Measurements from ENCODE around the gene CHST5.

CHST5 gene

DNA sequence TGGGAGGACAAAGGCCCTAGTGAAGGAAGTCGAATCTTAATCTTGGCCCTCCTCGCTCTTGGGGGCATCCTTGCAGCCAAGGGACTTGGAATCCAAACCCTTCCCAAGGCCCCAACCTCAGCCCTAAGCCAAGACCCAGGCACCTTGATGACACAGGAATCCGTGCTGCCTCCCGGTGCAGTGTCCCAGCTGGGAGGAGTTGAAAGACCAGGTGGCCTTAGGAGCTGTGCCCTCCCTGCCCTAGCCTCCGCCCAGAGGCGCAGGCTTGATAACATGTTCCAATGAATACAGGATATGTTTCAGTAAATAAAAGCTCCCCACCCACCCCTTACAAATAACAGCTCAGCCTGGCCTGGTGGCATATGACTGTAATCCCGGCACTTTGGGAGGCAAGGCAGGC, at the start of gene CHST5:
TSS of gene CHST5 (minus strand) at position 208 of the 400 bp plus-strand sequence. CDS start 5,724 bp downstream, outside the sequence.
- no peak for DNase-seq

GRCh38 chr16:75584108-75584507, 48.2 kb upstream of the CHST5 start:
- DNase-seq = no peak

DNA sequence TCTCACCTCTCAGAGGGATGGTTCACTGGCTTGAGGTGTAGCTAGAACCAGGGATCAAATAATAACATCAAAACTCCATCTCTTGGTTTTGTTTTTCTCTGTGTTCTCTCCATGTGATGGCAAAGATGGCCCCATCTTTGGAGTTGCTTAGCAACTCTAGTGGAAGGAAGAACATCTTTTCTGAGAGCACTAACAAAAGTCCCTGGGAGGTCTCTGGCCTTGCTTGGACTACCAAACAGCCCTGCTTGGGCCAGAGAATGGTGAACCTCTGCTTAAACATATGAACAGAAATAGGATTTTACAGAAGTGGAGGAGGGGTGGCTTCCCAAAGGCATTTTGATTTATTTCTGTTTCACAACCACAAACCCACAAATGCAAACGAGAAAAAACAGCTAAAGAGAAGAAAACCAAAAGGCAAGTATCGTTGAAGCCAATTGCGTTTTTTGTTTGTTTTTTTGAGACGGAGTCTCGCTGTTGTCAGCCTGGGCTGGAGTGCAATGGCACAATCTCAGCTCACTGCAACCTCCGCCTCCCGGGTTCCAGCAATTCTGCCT, 43.5 kb upstream of the CHST5 start:
- no peak for DNase-seq

GRCh38 chr16:75578725-75579124, 42.8 kb upstream of the CHST5 start:
- DNase-seq = no peak

DNA sequence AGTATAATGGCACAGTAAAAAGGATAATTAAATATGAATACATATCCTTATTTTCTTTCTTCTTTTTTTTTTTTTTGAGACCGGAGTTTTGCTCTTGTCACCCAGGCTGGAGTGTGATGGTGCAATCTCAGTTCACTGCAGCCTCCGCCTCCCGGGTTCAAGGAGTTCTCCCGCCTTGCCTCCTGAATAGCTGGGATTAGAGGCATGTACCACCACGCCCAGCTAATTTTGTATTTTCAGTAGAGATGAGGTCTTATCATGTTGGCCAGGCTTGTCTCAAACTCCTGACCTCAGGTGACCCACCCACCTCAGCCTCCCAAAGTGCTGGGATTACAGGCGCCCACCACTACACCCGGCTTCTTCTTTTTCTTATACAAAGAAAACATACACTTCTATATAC, 42.3 kb upstream of the CHST5 start:
- DNase-seq = no peak

GRCh38 chr16:75576384-75576811, 40.5 kb upstream of the CHST5 start:
- no peak for DNase-seq

- DNase-seq = no peak
Observed at GRCh38 chr16:75575958-75576357, 40.0 kb upstream of the CHST5 start.

GRCh38 chr16:75573955-75574354, 38.0 kb upstream of the CHST5 start:
- DNase-seq = no peak

DNA sequence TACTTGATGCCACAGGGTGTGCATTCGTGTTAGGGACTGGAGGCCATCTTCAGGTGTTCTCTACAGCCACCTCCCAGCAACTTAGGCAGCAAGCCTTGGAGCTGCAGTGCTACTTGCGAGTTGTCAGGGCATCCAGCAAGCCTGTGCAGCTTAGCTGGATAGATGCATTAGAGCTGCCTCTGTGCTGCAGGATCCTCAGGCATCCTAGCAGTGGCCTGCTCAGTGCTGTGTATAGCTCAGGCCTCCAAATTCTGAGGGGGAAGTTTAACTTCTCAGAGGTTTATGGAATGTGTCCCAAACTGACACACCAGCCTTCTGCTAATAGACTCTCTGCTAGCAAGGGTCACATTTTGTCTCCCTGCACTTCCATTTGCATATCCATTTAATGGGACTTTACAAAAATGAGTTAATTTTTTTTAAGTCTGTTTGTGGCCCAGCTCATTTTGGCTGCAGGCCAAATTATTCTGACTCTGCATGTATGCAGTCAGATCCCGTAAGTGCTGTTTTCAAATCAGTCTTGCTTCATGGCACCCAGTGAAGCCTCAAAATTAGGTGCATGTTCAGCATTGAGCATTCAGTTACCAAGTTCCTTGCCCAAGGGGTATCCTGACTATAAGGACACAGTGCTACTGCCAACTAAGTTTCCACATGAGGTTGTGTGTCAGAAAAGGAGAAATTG, 37.1 kb upstream of the CHST5 start:
- no peak for DNase-seq

DNA sequence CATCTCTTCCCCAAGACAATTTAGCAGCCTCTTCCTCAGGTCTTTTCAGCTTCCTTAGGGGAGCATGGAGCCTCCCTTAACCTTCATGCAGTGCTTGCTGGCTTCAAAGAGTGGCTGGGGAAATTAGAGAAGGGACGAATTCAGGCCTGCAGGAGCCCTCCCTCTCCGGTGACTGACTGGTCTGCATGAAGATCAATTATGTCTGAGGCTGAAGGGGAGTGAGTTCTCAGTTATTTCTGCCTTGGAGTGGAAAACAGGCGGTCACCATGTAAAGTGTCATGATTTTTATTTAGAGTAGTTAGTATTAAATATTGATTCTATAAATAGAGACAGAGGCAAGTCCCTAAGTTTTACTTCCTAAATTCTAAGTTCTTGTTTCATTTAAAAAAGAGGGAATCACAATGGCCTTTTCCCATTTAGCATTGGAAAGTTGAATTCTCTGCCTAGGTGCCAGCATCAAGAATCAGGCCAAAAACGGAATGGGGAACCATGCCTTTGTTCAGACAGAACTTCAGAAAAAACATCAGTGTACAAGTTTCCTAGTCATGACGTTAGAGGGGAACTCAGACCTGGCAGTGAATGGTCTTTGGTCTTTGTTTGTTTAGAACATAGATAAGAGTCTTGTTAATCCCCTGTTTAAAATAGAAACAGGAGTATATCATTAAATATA, 34.6 kb upstream of the CHST5 start:
- DNase-seq = no peak

DNA sequence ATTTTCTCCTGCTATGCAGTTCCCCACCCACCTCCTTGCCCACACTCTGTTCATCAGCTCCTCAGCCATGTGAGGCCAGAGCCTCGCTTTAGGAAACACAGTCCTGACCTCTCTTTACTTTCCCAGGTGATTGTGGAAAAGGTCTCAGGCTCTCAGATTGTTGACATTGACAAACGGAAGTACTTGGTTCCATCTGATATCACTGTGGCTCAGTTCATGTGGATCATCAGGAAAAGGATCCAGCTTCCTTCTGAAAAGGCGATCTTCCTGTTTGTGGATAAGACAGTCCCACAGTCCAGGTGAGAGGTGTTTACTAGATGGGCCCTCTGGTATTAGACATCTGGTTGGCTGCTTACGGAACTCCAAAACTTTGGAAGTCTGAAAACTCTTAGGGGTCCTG, 32.0 kb upstream of the CHST5 start:
- no peak for DNase-seq

DNA sequence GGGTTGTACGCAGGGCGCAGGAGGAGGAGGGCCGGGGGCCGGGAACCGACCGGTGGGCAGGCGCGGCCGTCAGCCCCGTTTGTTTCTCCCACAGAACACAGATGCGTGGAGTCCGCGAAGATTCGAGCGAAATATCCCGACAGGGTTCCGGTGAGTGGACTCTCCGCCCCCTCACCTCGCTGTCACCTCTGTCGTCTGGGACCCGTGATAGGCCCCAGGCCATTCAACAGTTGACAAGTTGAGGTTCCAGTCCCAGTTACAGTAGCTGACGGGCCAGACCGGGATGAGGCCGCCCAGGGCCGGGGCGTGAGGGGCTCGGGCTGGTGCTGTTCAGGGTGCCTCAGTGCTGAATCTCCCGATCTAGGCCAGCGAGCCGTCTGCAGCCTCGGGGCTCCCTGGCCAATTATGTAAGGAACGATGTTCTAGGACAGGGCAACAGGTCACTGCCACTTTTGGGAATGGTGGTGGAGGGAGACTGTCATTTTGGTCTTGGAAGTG, 30.9 kb upstream of the CHST5 start:
- DNase-seq = peak in 1 of 2 donors; percentile 30

DNA sequence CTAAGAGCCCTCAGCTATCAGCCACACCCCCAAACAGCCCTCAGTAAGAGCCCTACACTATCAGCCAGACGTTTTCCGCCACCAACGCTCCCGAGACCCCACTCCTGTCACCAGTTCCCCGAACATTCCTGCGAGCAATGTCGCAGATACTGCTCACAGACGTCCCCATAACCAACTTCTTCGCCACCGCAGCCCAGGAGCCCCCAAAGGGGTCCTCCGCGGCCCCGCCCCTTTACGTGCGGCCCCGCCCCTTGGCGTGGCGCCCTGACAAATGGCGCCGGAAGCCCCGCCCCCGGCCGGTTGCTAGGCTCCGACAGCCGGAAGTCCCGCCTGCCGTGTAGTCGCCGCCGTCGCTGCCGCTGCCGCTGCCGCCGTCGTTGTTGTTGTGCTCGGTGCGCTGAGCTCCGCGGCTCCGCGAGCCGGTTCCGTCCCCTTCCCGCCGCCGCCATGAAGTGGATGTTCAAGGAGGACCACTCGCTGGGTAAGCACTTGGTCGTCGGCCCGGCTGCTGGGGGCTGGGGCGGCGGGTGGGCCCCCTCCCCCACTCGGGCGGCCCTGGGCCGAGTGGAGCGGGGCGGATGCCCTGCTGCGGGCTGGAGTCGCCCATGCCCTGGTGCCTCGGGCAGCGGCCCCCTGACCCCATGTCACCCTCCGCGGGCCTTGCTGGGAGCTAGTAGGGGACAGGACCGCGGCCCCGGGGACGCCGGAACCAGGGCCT, 30.3 kb upstream of the CHST5 start, which contains the start of gene GABARAPL2:
TSS of gene GABARAPL2 (plus strand) at position 340 of the 718 bp plus-strand sequence. CDS start at position 448, 108 bp downstream.
- DNase-seq = peak; percentile 90 to 94

DNA sequence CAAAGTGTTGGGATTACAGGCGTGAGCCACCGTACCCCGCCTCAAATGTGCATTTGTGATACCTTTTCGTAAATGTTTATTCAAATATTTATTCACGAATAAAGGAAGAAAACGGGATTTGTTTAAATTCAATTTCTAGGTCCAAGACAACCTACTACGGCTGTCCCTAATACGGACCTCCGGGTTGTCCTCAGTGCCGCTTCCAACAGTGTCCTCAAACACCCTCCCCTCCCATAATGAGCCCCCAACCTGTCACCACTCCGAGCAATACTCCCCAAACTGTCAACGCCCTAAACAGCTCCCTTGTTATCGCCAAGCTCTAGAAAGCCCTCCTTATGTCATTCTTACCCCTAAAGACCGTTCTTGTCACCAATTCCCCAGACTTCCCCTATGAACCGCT, 29.7 kb upstream of the CHST5 start:
- no peak for DNase-seq

- DNase-seq = no peak
Observed at GRCh38 chr16:75559564-75560372, 23.9 kb upstream of the CHST5 start.

GRCh38 chr16:75558846-75559401, 23.0 kb upstream of the CHST5 start:
- DNase-seq = no peak

GRCh38 chr16:75556431-75556950, 20.6 kb upstream of the CHST5 start:
- DNase-seq = no peak

DNA sequence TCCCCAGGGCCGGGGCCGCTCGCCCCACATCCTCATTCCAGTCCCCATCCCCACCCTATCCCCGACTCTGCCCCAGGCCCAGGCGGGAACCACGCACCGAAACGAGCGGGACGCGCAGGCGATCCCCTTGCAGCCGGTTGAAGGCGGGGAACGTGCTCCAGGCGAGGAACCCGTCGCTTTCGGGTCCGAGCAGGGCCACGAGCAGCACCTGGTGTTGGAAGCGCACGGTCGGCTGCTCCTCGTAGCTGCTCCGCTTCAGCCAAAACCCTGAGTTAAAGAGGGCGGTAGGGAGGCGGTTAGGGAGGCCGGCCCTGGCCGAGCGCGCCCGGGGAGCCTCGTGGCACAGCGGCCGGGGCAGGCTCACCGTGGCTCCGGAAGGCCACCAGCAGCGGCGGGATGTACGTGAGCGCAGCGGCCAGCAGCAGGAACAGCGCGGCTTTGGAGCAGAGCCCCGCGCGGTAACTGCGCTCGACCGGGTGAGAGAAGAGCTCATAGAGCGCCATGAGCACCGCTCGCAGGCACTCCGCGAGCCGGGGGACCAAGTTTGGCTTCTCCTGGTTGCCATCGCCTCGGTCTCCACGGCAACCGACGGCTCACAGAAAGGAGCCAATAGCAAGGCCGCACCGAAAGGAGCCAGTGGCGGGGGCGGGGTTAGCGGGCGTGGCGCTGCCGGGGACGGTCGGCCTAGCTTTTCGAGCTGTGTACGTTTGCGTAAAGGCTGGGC, 20.0 kb upstream of the CHST5 start, which contains the start of gene TMEM231:
TSS of gene TMEM231 (minus strand) at position 546 of the 724 bp plus-strand sequence. CDS start at position 503, 43 bp downstream.
- peak; percentile 96 to 97 for DNase-seq

DNA sequence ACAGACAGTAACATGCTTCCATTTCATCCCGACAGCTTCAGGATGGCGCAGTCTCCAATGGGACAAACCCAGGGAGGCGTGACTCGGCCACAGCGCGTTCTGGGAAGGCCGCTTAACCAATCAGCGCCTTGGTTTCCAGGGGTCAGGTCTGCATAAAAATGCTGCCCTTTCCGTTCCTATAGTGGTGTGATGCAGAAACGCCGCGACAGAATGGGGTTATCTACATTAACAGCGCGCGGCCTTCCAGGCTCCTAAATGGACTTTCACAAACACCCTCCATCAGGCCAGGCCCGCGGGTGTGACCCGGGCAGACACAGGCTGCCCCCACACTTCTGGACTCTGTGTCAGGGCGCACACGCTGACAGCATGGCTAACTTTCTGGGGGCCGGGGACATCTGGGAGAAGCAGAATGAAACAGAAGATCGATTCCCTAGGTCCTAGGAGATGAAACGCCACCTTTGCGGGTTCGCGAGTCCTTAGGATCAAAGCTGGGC, 19.4 kb upstream of the CHST5 start:
- no peak for DNase-seq

GRCh38 chr16:75552951-75553350, 17.0 kb upstream of the CHST5 start:
- DNase-seq = no peak

DNA sequence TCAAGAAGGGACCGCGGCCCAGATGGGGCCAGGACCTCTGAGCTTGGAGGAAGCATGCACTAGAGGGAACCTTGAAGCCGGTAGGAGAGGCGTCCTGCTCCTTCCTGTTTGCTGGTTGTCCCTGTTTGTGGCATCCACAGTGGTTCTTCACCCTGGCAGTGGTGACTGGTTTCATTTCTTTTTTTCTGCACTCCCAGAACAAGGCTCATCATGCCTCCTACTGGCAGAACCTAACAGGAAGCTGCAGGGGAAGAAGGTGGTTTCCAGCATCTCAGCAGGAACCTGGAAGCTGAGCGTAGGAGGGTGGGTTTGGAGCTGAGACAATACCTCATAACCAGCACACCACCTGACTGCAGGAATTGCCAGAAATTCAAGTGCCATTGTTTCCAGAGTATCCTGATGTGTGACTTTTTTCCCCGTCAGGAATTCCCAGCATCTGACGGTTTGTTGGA, 14.3 kb upstream of the CHST5 start:
- DNase-seq = peak; percentile 56 to 58

Data from CD4-positive, alpha-beta T cell treated with Interferon alpha-2 for 1 hour (primary cell).